ENCODE measurements around the gene AANAT. TPM values are rescaled to one million over a fixed set of nuclear protein-coding genes. Genes with fewer than 3 reads are reported as not detected.
"Not testable (repeated sequence)": the region's sequence is repeated elsewhere in the genome, so short reads cannot be mapped to it uniquely, and the experiment has no call there.

The AANAT gene
- total and polyA plus RNA-seq, 2 experiments from 2014 or later: not detected

- no peak for TF ChIP-seq EZH2 (IDR thresholded peaks at IDR 0.05; ENCODE audit: insufficient read depth, poor library complexity, severe bottlenecking)
- no peak for TF ChIP-seq EZH2phosphoT487 (IDR thresholded peaks at IDR 0.05; ENCODE audit: insufficient read depth, low read depth)
- Histone ChIP-seq H3K4me3 (no peak overlapping the region), H3K27me3 (replicated peaks; ENCODE audit: insufficient read depth) (no peaks in the 10 kb centered on the region), H3K27ac (no peak overlapping the region), H3K9me2 (ENCODE audit: insufficient read depth) (no peaks in the 10 kb centered on the region), H3F3A (ENCODE audit: insufficient read depth) (peaks cover 6% of the 10 kb centered on the region; the same call in 1 of the 2 replicates), H4K20me1 (ENCODE audit: insufficient read depth) (no peaks in the 10 kb centered on the region), H2AFZ (peak overlapping the region; percentile 83; the same call in 1 of the 2 replicates), H3K9me3 (ENCODE audit: low read depth) (no peaks in the 10 kb centered on the region), H3K36me3 (ENCODE audit: low read depth) (no peaks in the 10 kb centered on the region), H3K4me2 (ENCODE audit: unreplicated experiment) (no peak overlapping the region), H3K9ac (no peak overlapping the region), H3K79me2 (ENCODE audit: insufficient read depth) (peaks cover 2% of the 10 kb centered on the region), H3K4me1 (ENCODE audit: insufficient read depth) (peaks cover 9% of the 10 kb centered on the region)
- 77 to 82% methylated on average over 8 of the region's 8 CpGs for WGBS, 2 experiments (ENCODE audit: low coverage in 1 of 2, low lambda C conversion rate in 2 of 2, missing lambda C conversion rate in 2 of 2)
- no peak for DNase-seq
- in situ Hi-C loops (cut with MboI): no loop called here
These were observed 35.2 kb downstream of the AANAT start for GRCh38 chr17:76502341-76503211.

- no peak for DNase-seq
- no peaks in the 10 kb centered on the region for H3K36me3 ChIP-seq (ENCODE audit: low read depth)
- no peaks in the 10 kb centered on the region for H3K27me3 ChIP-seq (replicated peaks; ENCODE audit: insufficient read depth)
- H4K20me1 ChIP-seq (ENCODE audit: insufficient read depth): no peaks in the 10 kb centered on the region
- in situ Hi-C loops (cut with MboI): no loop called here
- H3K4me1 ChIP-seq (ENCODE audit: insufficient read depth): no peaks in the 10 kb centered on the region; the same call in 1 of the 2 replicates
- WGBS, 2 experiments (ENCODE audit: low coverage in 1 of 2, low lambda C conversion rate in 2 of 2, missing lambda C conversion rate in 2 of 2): 85 to 91% methylated on average over 7 of the region's 7 CpGs
- H3K9me3 ChIP-seq (ENCODE audit: low read depth): no peaks in the 10 kb centered on the region
- H3K9me2 ChIP-seq (ENCODE audit: insufficient read depth): no peaks in the 10 kb centered on the region
- H3K4me2 ChIP-seq (ENCODE audit: unreplicated experiment): no peak overlapping the region
- H2AFZ ChIP-seq: no peak overlapping the region
- H3K4me3 ChIP-seq: no peak overlapping the region
- peaks cover 3% of the 10 kb centered on the region; the same call in 1 of the 2 replicates for H3F3A ChIP-seq (ENCODE audit: insufficient read depth)
- H3K9ac ChIP-seq: no peak overlapping the region
- H3K79me2 ChIP-seq (ENCODE audit: insufficient read depth): no peaks in the 10 kb centered on the region
- H3K27ac ChIP-seq: no peak overlapping the region
- no peak for TF ChIP-seq EZH2 (IDR thresholded peaks at IDR 0.05; ENCODE audit: insufficient read depth, poor library complexity, severe bottlenecking)
- TF ChIP-seq EZH2phosphoT487 (IDR thresholded peaks at IDR 0.05; ENCODE audit: insufficient read depth, low read depth): no peak
These were observed 36.7 kb downstream of the AANAT start for GRCh38 chr17:76504117-76504516.

GRCh38 chr17:76506408-76507345 is 39.3 kb downstream of the AANAT start:
- no peak for TF ChIP-seq EZH2phosphoT487 (IDR thresholded peaks at IDR 0.05; ENCODE audit: insufficient read depth, low read depth)
- TF ChIP-seq EZH2 (IDR thresholded peaks at IDR 0.05; ENCODE audit: insufficient read depth, poor library complexity, severe bottlenecking): no peak
- Histone ChIP-seq H4K20me1 (ENCODE audit: insufficient read depth) (no peaks in the 10 kb centered on the region), H3F3A (ENCODE audit: insufficient read depth) (no peaks in the 10 kb centered on the region), H3K27ac (no peak overlapping the region), H3K4me1 (ENCODE audit: insufficient read depth) (peaks cover 9% of the 10 kb centered on the region; the same call in 1 of the 2 replicates), H3K36me3 (ENCODE audit: low read depth) (no peaks in the 10 kb centered on the region), H3K79me2 (ENCODE audit: insufficient read depth) (no peaks in the 10 kb centered on the region), H2AFZ (peak overlapping the region; percentile 58; the same call in 1 of the 2 replicates), H3K4me3 (no peak overlapping the region), H3K9ac (no peak overlapping the region), H3K4me2 (ENCODE audit: unreplicated experiment) (no peak overlapping the region), H3K9me3 (ENCODE audit: low read depth) (no peaks in the 10 kb centered on the region), H3K9me2 (ENCODE audit: insufficient read depth) (no peaks in the 10 kb centered on the region), H3K27me3 (replicated peaks; ENCODE audit: insufficient read depth) (no peaks in the 10 kb centered on the region)
- in situ Hi-C loops (cut with MboI): loop anchor here (5.0 kb wide), 1 partner anchor 39 kb away; the partner anchor contains the start of gene AANAT
- DNase-seq: peak; percentile 78
- 28 to 31% methylated on average over 24 of the region's 24 CpGs for WGBS, 2 experiments (ENCODE audit: low coverage in 1 of 2, low lambda C conversion rate in 2 of 2, missing lambda C conversion rate in 2 of 2)

GRCh38 chr17:76508472-76509063 is 41.2 kb downstream of the AANAT start:
- not testable (repeated sequence) for H3K4me3 ChIP-seq; H3K36me3 ChIP-seq (ENCODE audit: low read depth); H3K79me2 ChIP-seq (ENCODE audit: insufficient read depth); H3K9me3 ChIP-seq (ENCODE audit: low read depth); H2AFZ ChIP-seq; H3K9ac ChIP-seq; DNase-seq; H3K4me2 ChIP-seq (ENCODE audit: unreplicated experiment); H3K4me1 ChIP-seq (ENCODE audit: insufficient read depth); H3K27me3 ChIP-seq (replicated peaks; ENCODE audit: insufficient read depth); H4K20me1 ChIP-seq (ENCODE audit: insufficient read depth); H3K27ac ChIP-seq; H3K9me2 ChIP-seq (ENCODE audit: insufficient read depth); H3F3A ChIP-seq (ENCODE audit: insufficient read depth)
- WGBS, 2 experiments (ENCODE audit: low coverage in 1 of 2, low lambda C conversion rate in 2 of 2, missing lambda C conversion rate in 2 of 2): 80 to 83% methylated on average over 14 of the region's 14 CpGs
- in situ Hi-C loops (cut with MboI): loop anchor here (5.0 kb wide), 1 partner anchor 41 kb away; the partner anchor contains the start of gene AANAT

All from GM23248 (cell line).